OCI-LY3 (cell line): ENCODE results near the gene CHST2.

Experiments
- H2AFZ ChIP-seq: fragments of 200-600, 300-600 bp; shearing (Covaris generic); 2 replicates; pipeline ENCODE4 v1.6.0; 2014; ENCODE audit warnings: antibody characterized with exemption, low read depth, low read length
- H3K27ac ChIP-seq: fragments of 200-600, 300-600 bp; sonication (generic); 2 replicates; pipeline ENCODE4 v1.5.1; 2014; ENCODE audit warnings: mild to moderate bottlenecking, low read length, moderate library complexity, mixed read lengths
- H3K27me3 ChIP-seq: fragments of 200-600, 300-600 bp; sonication (generic); 2 replicates; pipeline ENCODE4 v1.6.1; 2014; ENCODE audit warnings: low read depth, low read length, mixed read lengths
- H3K36me3 ChIP-seq: fragments of 200-600, 300-600 bp; sonication (generic); replicated peaks from 2 replicates; pipeline ENCODE3; 2014; ENCODE audit warnings: low read depth, low read length, mixed read lengths
- H3K4me1 ChIP-seq: fragments of 300-600, 200-600 bp; sonication (generic); 2 replicates; pipeline ENCODE4 v1.6.1; 2014; ENCODE audit warnings: low read length, mixed read lengths
- H3K4me2 ChIP-seq: fragments of 200-600, 300-600 bp; sonication (generic); 2 replicates; pipeline ENCODE4 v1.6.1; 2014; ENCODE audit warnings: low read length, mixed read lengths
- H3K4me3 ChIP-seq: fragments of 300-600, 200-600 bp; sonication (generic); 2 replicates; pipeline ENCODE4 v1.5.1; 2014; ENCODE audit warnings: antibody characterized with exemption, mild to moderate bottlenecking, low read length, moderate library complexity
- H3K79me2 ChIP-seq: fragments of 300-600, 200-600 bp; shearing (Covaris generic); 2 replicates; pipeline ENCODE4 v1.6.1; 2014; ENCODE audit warnings: mild to moderate bottlenecking, low read length, mixed read lengths
- H3K9ac ChIP-seq: fragments of 300-600, 200-600 bp; shearing (Covaris generic); 2 replicates; pipeline ENCODE4 v1.6.0; 2014; ENCODE audit warnings: mild to moderate bottlenecking, low read length, moderate library complexity
- H3K9me3 ChIP-seq: fragments of 200-600, 300-600 bp; shearing (Covaris generic); 2 replicates; pipeline ENCODE4 v1.6.1; 2014; ENCODE audit warnings: low read length, mixed read lengths; ENCODE audit not compliant: insufficient read depth
- H4K20me1 ChIP-seq: fragments of 200-600, 300-600 bp; sonication (generic); 2 replicates; pipeline ENCODE4 v1.6.1; 2016; ENCODE audit warnings: low read length, mixed read lengths; ENCODE audit not compliant: insufficient read depth
- CTCF ChIP-seq: fragments of 200-600, 300-600 bp; sonication (generic); IDR thresholded peaks from 2 replicates; pipeline ENCODE4 v1.5.1; 2014; ENCODE audit warnings: antibody characterized with exemption, low read length, low read depth
- EZH2phosphoT487 ChIP-seq: fragments of 200-600 bp; shearing (Covaris generic); IDR thresholded peaks from 2 replicates; pipeline ENCODE4 v1.6.1; 2018; ENCODE audit warnings: antibody characterized with exemption, mixed run types, low read depth

CHST2 gene

DNA sequence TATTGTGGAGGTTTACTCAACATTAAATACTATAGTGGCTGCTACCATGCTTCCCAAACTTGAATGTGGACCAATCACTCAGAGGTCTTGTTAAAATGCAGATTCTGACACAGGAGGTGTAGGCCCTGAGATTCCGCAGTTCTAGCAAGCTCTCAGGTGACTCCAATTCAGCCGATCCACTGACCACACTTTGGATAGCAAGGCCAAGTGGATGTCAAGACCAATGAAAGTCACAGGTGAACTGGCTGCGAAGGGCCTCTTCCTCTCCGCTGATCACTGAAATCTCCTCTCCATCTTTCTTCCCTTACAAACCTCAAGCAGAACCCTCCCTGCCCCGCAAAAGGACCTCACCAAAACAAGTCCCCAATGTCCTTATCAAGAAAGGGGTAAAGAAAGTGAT is 9.2 kb upstream of the CHST2 start:
- Histone ChIP-seq H3K4me1 (peaks cover 4% of the 10 kb centered on the region; the same call in 1 of the 2 replicates), H3K27ac (no peak overlapping the region), H3K79me2 (no peaks in the 10 kb centered on the region), H3K4me2 (no peak overlapping the region), H4K20me1 (no peaks in the 10 kb centered on the region), H2AFZ (no peak overlapping the region), H3K36me3 (no peaks in the 10 kb centered on the region), H3K27me3 (no peaks in the 10 kb centered on the region; the same call in 1 of the 2 replicates), H3K9ac (no peak overlapping the region), H3K4me3 (no peak overlapping the region), H3K9me3 (peaks cover 10% of the 10 kb centered on the region)
- TF ChIP-seq EZH2phosphoT487 (no peak), CTCF (no peak)

- peak overlapping the region; percentile 68 for H3K9ac ChIP-seq
- H3K4me1 ChIP-seq = peaks cover 29% of the 10 kb centered on the region
- TF ChIP-seq CTCF (no peak), EZH2phosphoT487 (no peak)
- peak overlapping the region; percentile 93 for H3K4me2 ChIP-seq
- H3K79me2 ChIP-seq = peaks cover 3% of the 10 kb centered on the region; the same call in 1 of the 2 replicates
- no peaks in the 10 kb centered on the region for H3K9me3 ChIP-seq
- H2AFZ ChIP-seq = peak overlapping the region; percentile 83
- H4K20me1 ChIP-seq = no peaks in the 10 kb centered on the region
- no peak overlapping the region for H3K27ac ChIP-seq
- peaks cover 10% of the 10 kb centered on the region for H3K36me3 ChIP-seq
- peaks cover 14% of the 10 kb centered on the region; the same call in 1 of the 2 replicates for H3K27me3 ChIP-seq
- peak overlapping the region; percentile 92 for H3K4me3 ChIP-seq
Measured at GRCh38 chr3:143118630-143119008, 952 bp upstream of the CHST2 start.

GRCh38 chr3:143119974-143120715 is 574 bp downstream of the CHST2 start:
- Histone ChIP-seq H4K20me1 (no peaks in the 10 kb centered on the region), H3K36me3 (peaks cover 10% of the 10 kb centered on the region), H3K9ac (peak overlapping the region; percentile 64), H3K9me3 (no peaks in the 10 kb centered on the region), H3K27me3 (peaks cover 14% of the 10 kb centered on the region; the same call in 1 of the 2 replicates), H3K27ac (peak overlapping the region; percentile 5; the same call in 1 of the 2 replicates), H3K4me2 (peak overlapping the region; percentile 64), H3K4me1 (peaks cover 44% of the 10 kb centered on the region), H3K79me2 (peaks cover 3% of the 10 kb centered on the region; the same call in 1 of the 2 replicates), H3K4me3 (peak overlapping the region; percentile 92), H2AFZ (peak overlapping the region; percentile 51)
- TF ChIP-seq EZH2phosphoT487 (no peak), CTCF (no peak)

GRCh38 chr3:143120716-143121240 is 1.2 kb downstream of the CHST2 start:
- no peaks in the 10 kb centered on the region for H4K20me1 ChIP-seq

More at GRCh38 chr3:143120716-143121240, 1.2 kb downstream of the CHST2 start:
- Histone ChIP-seq H3K4me1 (peaks cover 47% of the 10 kb centered on the region), H2AFZ (no peak overlapping the region), H3K4me2 (peak overlapping the region; percentile 64), H3K79me2 (peaks cover 3% of the 10 kb centered on the region; the same call in 1 of the 2 replicates), H3K36me3 (peaks cover 10% of the 10 kb centered on the region), H3K27me3 (peaks cover 14% of the 10 kb centered on the region; the same call in 1 of the 2 replicates), H3K4me3 (peak overlapping the region; percentile 92), H3K9ac (peak overlapping the region; percentile 64), H3K9me3 (no peaks in the 10 kb centered on the region), H3K27ac (no peak overlapping the region)
- TF ChIP-seq EZH2phosphoT487 = no peak
- peak; percentile 7; the same call in 1 of the 2 replicates for TF ChIP-seq CTCF
